GM12878 (cell line): ENCODE results near the gene CCT6B. TPM values are rescaled to one million over a fixed set of nuclear protein-coding genes. Genes with fewer than 3 reads are reported as not detected.

Experiments
- ATAC-seq: fragments of 200-7000 bp; cut with Tn5 transposase; 3 replicates; pipeline ENCODE4 v1.9.1; 2020; ENCODE audit warnings: mild to moderate bottlenecking, moderate library complexity
- BruUV-seq: library from RNA; stranded (reverse); fragments of 400-500 nt; replicated peaks from 2 replicates; lab custom pipeline; 2021; lab: Mats Ljungman, UMichigan
- CTCF ChIA-PET: fragments of 300-600 bp; sonication (Branson Sonifier 250); formaldehyde crosslinking; extraction: SDS; loops from one replicate; lab custom pipeline; 2021; ENCODE audit warnings: inconsistent platforms; lab: Yijun Ruan, JAX
- POLR2A ChIA-PET: fragments of 350-600 bp; formaldehyde crosslinking; extraction: SDS; loops from one replicate; lab custom pipeline; 2021; ENCODE audit warnings: inconsistent platforms; lab: Charles Lee
- RAD21 ChIA-PET: fragments of 300-600 bp; sonication (Branson Sonifier 250); formaldehyde crosslinking; loops from one replicate; lab custom pipeline; 2023; ENCODE audit warnings: antibody characterized with exemption; ENCODE audit not compliant: unreplicated experiment; lab: Charles Lee
- SMC1A ChIA-PET: fragments of 300-600 bp; sonication (Branson Sonifier 250); formaldehyde crosslinking; loops from one replicate; lab custom pipeline; 2023; ENCODE audit not compliant: unreplicated experiment, uncharacterized antibody; lab: Charles Lee
- DNase-seq: peaks from one replicate; pipeline ENCODE4 v3.0.0-alpha.2; 2011; ENCODE audit warnings: low read depth, low spot score
- FAIRE-seq: peaks from 3 replicates; lab custom pipeline; 2011; peaks lifted over from hg19 to GRCh38; lab: Jason Lieb, UNC
- H2AFZ ChIP-seq: 2 replicates; pipeline ENCODE4 v1.6.0; 2011; ENCODE audit warnings: low read depth, low read length, control low read depth; ENCODE audit not compliant: control insufficient read depth
- H3K27ac ChIP-seq: 2 replicates; pipeline ENCODE4 v1.5.1; 2011; ENCODE audit warnings: control low read depth; ENCODE audit not compliant: control insufficient read depth, insufficient read depth
- H3K27me3 ChIP-seq, 2 experiments: replicated peaks in 1 of 2; 2 replicates each; pipeline versions ENCODE4 v1.6.0 to v1.6.1; 2011; ENCODE audit warnings: low read length in 1 of 2; ENCODE audit not compliant: control insufficient read depth in 2 of 2, insufficient read depth in 2 of 2
- H3K36me3 ChIP-seq, 2 experiments: 2 replicates each; pipeline ENCODE4 v1.5.1; 2011; ENCODE audit warnings: low read length in 1 of 2; ENCODE audit not compliant: control insufficient read depth in 2 of 2, insufficient read depth in 2 of 2
- H3K4me1 ChIP-seq: 2 replicates; pipeline ENCODE4 v1.6.1; 2011; ENCODE audit warnings: mild to moderate bottlenecking, low read length, moderate library complexity, mixed read lengths; ENCODE audit not compliant: control insufficient read depth, insufficient read depth
- H3K4me2 ChIP-seq: 2 replicates; pipeline ENCODE4 v1.6.0; 2011; ENCODE audit warnings: control low read depth; ENCODE audit not compliant: control insufficient read depth, insufficient read depth
- H3K4me3 ChIP-seq: fragments of 200-600 bp; sonication (generic); 2 replicates; pipeline ENCODE4 v1.5.1; 2016
- H3K79me2 ChIP-seq: 2 replicates; pipeline ENCODE4 v1.6.0; 2011; ENCODE audit warnings: low read length; ENCODE audit not compliant: control insufficient read depth, insufficient read depth
- H3K9ac ChIP-seq: 2 replicates; pipeline ENCODE4 v1.8.0; 2011; ENCODE audit warnings: low read length, control low read depth, mixed read lengths; ENCODE audit not compliant: control insufficient read depth, insufficient read depth
- H3K9me3 ChIP-seq: replicated peaks from 3 replicates; pipeline ENCODE4 v1.5.1; 2011; ENCODE audit warnings: mild to moderate bottlenecking, low read length; ENCODE audit not compliant: control insufficient read depth, insufficient read depth
- H4K20me1 ChIP-seq: 2 replicates; pipeline ENCODE4 v1.6.0; 2011; ENCODE audit not compliant: control insufficient read depth, insufficient read depth
- BHLHE40 ChIP-seq, 2 experiments: fragments of 450-650 bp in 1 of 2; IDR thresholded peaks; 2 replicates each; pipeline ENCODE4 v1.6.1; 2011 to 2017; ENCODE audit warnings: low read depth in 2 of 2, borderline replicate concordance in 1 of 2, improper control_type of control experiment in 1 of 2, low read length in 1 of 2, mild to moderate bottlenecking in 1 of 2
- CBFB ChIP-seq: IDR thresholded peaks from 2 replicates; pipeline ENCODE4 v1.6.1; 2016; ENCODE audit warnings: antibody characterized with exemption, low read depth
- CBX3 ChIP-seq: fragments of 200-600 bp; sonication (generic); IDR thresholded peaks from 2 replicates; pipeline ENCODE4 v1.6.1; 2016; ENCODE audit warnings: low read depth, borderline replicate concordance
- CEBPB ChIP-seq, 2 experiments: fragments of 150-350 bp in 1 of 2; IDR thresholded peaks; 2 replicates each; pipeline ENCODE4 v1.6.1; 2012 to 2014; ENCODE audit warnings: low read depth in 2 of 2, low read length in 2 of 2, borderline replicate concordance in 1 of 2, inconsistent platforms in 1 of 2
- CHD4 ChIP-seq: fragments of 200-600 bp; sonication (generic); IDR thresholded peaks from 2 replicates; pipeline ENCODE4 v1.6.1; 2016; ENCODE audit warnings: mild to moderate bottlenecking
- E2F4 ChIP-seq: IDR thresholded peaks from 2 replicates; pipeline ENCODE4 v1.6.1; 2012; ENCODE audit warnings: low read depth, low read length, improper control_type of control experiment
- EP300 ChIP-seq, 2 experiments: fragments of 150-350 bp in 1 of 2; IDR thresholded peaks; 2 replicates each; pipeline ENCODE4 v1.6.1; 2011 to 2012; ENCODE audit warnings: low read depth in 2 of 2, low read length in 2 of 2, borderline replicate concordance in 1 of 2, improper control_type of control experiment in 1 of 2, inconsistent platforms in 1 of 2; ENCODE audit not compliant: control insufficient read depth in 1 of 2
- ETV6 ChIP-seq, 2 experiments: fragments of 450-650 bp in 1 of 2; IDR thresholded peaks in 1 of 2; conservative IDR thresholded peaks in 1 of 2; 2 replicates each; pipeline ENCODE4 v1.6.1; 2014; ENCODE audit warnings: antibody characterized with exemption in 1 of 2, borderline replicate concordance in 1 of 2, low read depth in 1 of 2, mild to moderate bottlenecking in 1 of 2, moderate library complexity in 1 of 2
- EZH2 ChIP-seq: IDR thresholded peaks from 2 replicates; pipeline ENCODE4 v1.6.1; 2012; ENCODE audit warnings: low read depth, mild to moderate bottlenecking, control low read depth, inconsistent platforms, low read length, borderline replicate concordance; ENCODE audit not compliant: control insufficient read depth
- LARP7 ChIP-seq: fragments of 450-650 bp; IDR thresholded peaks from 2 replicates; pipeline ENCODE4 v1.6.1; 2017; ENCODE audit warnings: mild to moderate bottlenecking
- MEF2B ChIP-seq: fragments of 450-650 bp; IDR thresholded peaks from 2 replicates; pipeline ENCODE4 v1.6.1; 2018; ENCODE audit warnings: mild to moderate bottlenecking, moderate library complexity; ENCODE audit not compliant: partially characterized antibody, poor library complexity, severe bottlenecking
- NFXL1 ChIP-seq: fragments of 450-650 bp; IDR thresholded peaks from 2 replicates; pipeline ENCODE4 v1.6.1; 2017; ENCODE audit warnings: antibody characterized with exemption, mild to moderate bottlenecking, borderline replicate concordance
- RFX5 ChIP-seq: IDR thresholded peaks from 2 replicates; pipeline ENCODE4 v1.6.1; 2011; ENCODE audit warnings: low read depth, low read length, improper control_type of control experiment
- ZNF217 ChIP-seq: fragments of 450-650 bp; IDR thresholded peaks from 2 replicates; pipeline ENCODE4 v1.6.1; 2017; ENCODE audit warnings: antibody characterized with exemption, mild to moderate bottlenecking
- ZNF24 ChIP-seq: fragments of 450-650 bp; IDR thresholded peaks from 2 replicates; pipeline ENCODE4 v1.6.1; 2017; ENCODE audit warnings: antibody characterized with exemption, mild to moderate bottlenecking
- ZNF687 ChIP-seq: fragments of 450-650 bp; IDR thresholded peaks from 2 replicates; pipeline ENCODE4 v1.6.1; 2017; ENCODE audit warnings: mild to moderate bottlenecking, moderate library complexity
- WGBS: methylation state at CpG from one replicate; pipeline ENCODE4 v1.1.6; 2016; ENCODE audit warnings: low lambda C conversion rate; ENCODE audit not compliant: insufficient replicate concordance, insufficient coverage; ENCODE audit errors: missing lambda C conversion rate; 5-methylcytosine and 5-hydroxymethylcytosine counted together
- in situ Hi-C: fragments of 300-500 bp; cut with MboI; formaldehyde crosslinking; loops from 9 replicates; pipeline ENCODE4 v1.14.3; 2018; ENCODE audit warnings: mixed read lengths
- intact Hi-C: fragments of 100-400 bp; cut with micrococcal nuclease; formaldehyde crosslinking; loops from one replicate; pipeline ENCODE4 v1.14.2; 2022; ENCODE audit not compliant: unreplicated experiment
- polyA plus RNA-seq, 11 experiments: library from polyadenylated mRNA; depleted of rRNA in 4 of 11; unstranded in 6 of 11; stranded (reverse) in 5 of 11; fragments of >200 nt; fragmentation: Nextera tagmentation in 4 of 11; fragmentation: Illumina TruSeq in 1 of 11; extraction: Ambion mirVana in 4 of 11; extraction: Trizol in 1 of 11; gene quantifications; 1 replicate in 1 of 11; 2 replicates in 10 of 11; pipeline versions ENCODE4 v1.2.1 to v1.2.3, GENCODE V29; 2011 to 2016; ENCODE audit warnings: inconsistent platforms in 2 of 11, missing spikeins in 2 of 11, low read depth in 1 of 11
- total RNA-seq, 4 experiments: library from RNA; depleted of rRNA in 3 of 4; stranded (reverse); fragments of >200 nt in 3 of 4; fragmentation: Illumina TruSeq in 1 of 4; extraction: Trizol in 1 of 4; gene quantifications; 2 replicates each; pipeline versions ENCODE4 v1.2.1 to v1.2.3, GENCODE V29; 2013 to 2021

Gene CCT6B
- total and polyA plus RNA-seq, 10 of the 15 experiments (the other 5 are each of a cell fraction or from before 2014, with no cell fraction given) = 1.6 to 6.1 (median 2.6) TPM

- in situ Hi-C loops (no loop called here), intact Hi-C loops (no loop called here)
- Histone ChIP-seq H3K27ac (no peak overlapping the region), H4K20me1 (no peaks in the 10 kb centered on the region), H3K4me3 (no peak overlapping the region), H3K4me2 (no peak overlapping the region), H3K79me2 (no peaks in the 10 kb centered on the region), H3K9ac (no peak overlapping the region), H3K4me1 (peaks cover 8% of the 10 kb centered on the region; the same call in 1 of the 2 replicates), H3K9me3 (peaks cover 3% of the 10 kb centered on the region; the same call in 2 of the 3 replicates), H3K36me3 (no peaks in the 10 kb centered on the region), H3K27me3 (no peaks in the 10 kb centered on the region), H2AFZ (no peak overlapping the region)
- CTCF ChIA-PET = no interaction called here
- FAIRE-seq (no peak), DNase-seq (no peak), ATAC-seq (no peak)
- 38% methylated on average over 1 of the region's 1 CpG for WGBS
- SMC1A ChIA-PET = interaction anchor here (0.6 kb wide), 1 partner anchor 63 kb away, joined by 3 read pairs; no protein-coding TSS in a partner anchor
- RAD21 ChIA-PET = no interaction called here
- POLR2A ChIA-PET = no interaction called here
- BruUV-seq = no TSS peak
- no peak for TF ChIP-seq NFXL1
- no peak for TF ChIP-seq ZNF217
- TF ChIP-seq ETV6 (conservative IDR thresholded peaks at IDR 0.05 in 1 of 2, IDR thresholded peaks at IDR 0.05 in 1 of 2; ENCODE audit: borderline replicate concordance in 1 of 2, low read depth in 1 of 2) = no peak
- TF ChIP-seq ZNF24 = no peak
- no peak for TF ChIP-seq E2F4
- TF ChIP-seq CHD4 = no peak
- no peak for TF ChIP-seq CBFB
- TF ChIP-seq MEF2B = no peak
- TF ChIP-seq ZNF687 = no peak
- TF ChIP-seq EZH2 = no peak
- no peak for TF ChIP-seq LARP7
- TF ChIP-seq CBX3 = no peak
- TF ChIP-seq RFX5 = no peak
- no peak for TF ChIP-seq EP300 (IDR thresholded peaks at IDR 0.05; ENCODE audit: borderline replicate concordance in 1 of 2, control insufficient read depth in 1 of 2, low read depth in 2 of 2, low read length in 2 of 2)
- no peak for TF ChIP-seq BHLHE40 (IDR thresholded peaks at IDR 0.05; ENCODE audit: borderline replicate concordance in 1 of 2, low read depth in 2 of 2, low read length in 1 of 2)
- TF ChIP-seq CEBPB (IDR thresholded peaks at IDR 0.05; ENCODE audit: borderline replicate concordance in 1 of 2, low read depth in 2 of 2, low read length in 2 of 2) = no peak
These were observed 48.3 kb downstream of the CCT6B start for GRCh38 chr17:34913001-34913400.
